A673 (cell line): ENCODE measurements around the gene DNM2. TPM values are rescaled to one million over a fixed set of nuclear protein-coding genes. Genes with fewer than 3 reads are reported as not detected.

ENCODE experiments used
- BruUV-seq: library from RNA; stranded (reverse); fragments of 400-500 nt; replicated peaks from 2 replicates; lab custom pipeline; 2021; lab: Mats Ljungman, UMichigan
- CTCF ChIA-PET: fragments of 300-600 bp; sonication (Branson Sonifier 250); formaldehyde crosslinking; loops from one replicate; lab custom pipeline; 2022; ENCODE audit warnings: antibody characterized with exemption; lab: Charles Lee
- POLR2A ChIA-PET: fragments of 300-600 bp; sonication (Branson Sonifier 250); formaldehyde crosslinking; loops from one replicate; lab custom pipeline; 2022; ENCODE audit warnings: antibody characterized with exemption; ENCODE audit not compliant: low non-redundant PET; lab: Charles Lee
- DNase-seq: peaks from one replicate; pipeline ENCODE4 v3.0.0-alpha.2; 2015; ENCODE audit warnings: low spot score
- H3K27ac ChIP-seq: fragments of 200-600 bp; sonication (generic); 2 replicates; pipeline ENCODE4 v1.5.1; 2016; ENCODE audit warnings: mixed run types, low read depth, mild to moderate bottlenecking, mixed read lengths, antibody characterized with exemption, low read length; ENCODE audit not compliant: poor library complexity, severe bottlenecking
- H3K27me3 ChIP-seq: fragments of 200-600 bp; sonication (generic); replicated peaks from 2 replicates; pipeline ENCODE4 v1.6.1; 2017; ENCODE audit warnings: mixed run types, low read depth, mild to moderate bottlenecking, mixed read lengths, antibody characterized with exemption, low read length; ENCODE audit not compliant: insufficient read depth, poor library complexity
- H3K36me3 ChIP-seq: fragments of 200-600 bp; sonication (generic); 2 replicates; pipeline ENCODE4 v1.6.1; 2016; ENCODE audit warnings: mixed run types, mild to moderate bottlenecking, mixed read lengths, antibody characterized with exemption, low read length; ENCODE audit not compliant: insufficient read depth, poor library complexity, severe bottlenecking
- H3K4me1 ChIP-seq: fragments of 200-600 bp; sonication (generic); 2 replicates; pipeline ENCODE4 v1.6.1; 2017; ENCODE audit warnings: mixed run types, mild to moderate bottlenecking, mixed read lengths, antibody characterized with exemption, low read length; ENCODE audit not compliant: insufficient read depth, poor library complexity, severe bottlenecking
- H3K4me3 ChIP-seq: fragments of 200-600 bp; sonication (generic); 2 replicates; pipeline ENCODE4 v1.5.1; 2016; ENCODE audit warnings: low read depth, mixed run types, mild to moderate bottlenecking, mixed read lengths, low read length; ENCODE audit not compliant: poor library complexity, severe bottlenecking
- H3K9me3 ChIP-seq: fragments of 200-600 bp; sonication (generic); 2 replicates; pipeline ENCODE4 v1.6.1; 2016; ENCODE audit warnings: mixed run types, low read depth, mild to moderate bottlenecking, mixed read lengths, antibody characterized with exemption, low read length; ENCODE audit not compliant: poor library complexity, severe bottlenecking
- CTCF ChIP-seq: fragments of 300-800, 200-600 bp; sonication (generic); conservative IDR thresholded peaks from 2 replicates; pipeline ENCODE4 v1.5.1; 2017; ENCODE audit warnings: low read depth, mild to moderate bottlenecking, antibody characterized with exemption, low read length, moderate library complexity, mixed read lengths
- EZH2 ChIP-seq: fragments of 200-600 bp; sonication (generic); IDR thresholded peaks from 2 replicates; pipeline ENCODE4 v1.6.1; 2017; ENCODE audit warnings: borderline replicate concordance, low read depth, mild to moderate bottlenecking, mixed read lengths, antibody characterized with exemption, low read length; ENCODE audit not compliant: poor library complexity, severe bottlenecking
- intact Hi-C: fragments of 100-400 bp; cut with micrococcal nuclease; formaldehyde crosslinking; loops from one replicate; pipeline ENCODE4 v1.10.0; 2022; ENCODE audit not compliant: unreplicated experiment
- total RNA-seq: library from RNA; stranded (reverse); gene quantifications from 2 replicates; pipeline ENCODE4 v1.2.3, GENCODE V29; 2021

DNM2 gene
- total RNA-seq, 1 experiment from 2014 or later, result 143 TPM

- no peaks in the 10 kb centered on the region for H3K4me1 ChIP-seq
- CTCF ChIA-PET, result no interaction called here
- BruUV-seq, result no TSS peak
- peaks cover 88% of the 10 kb centered on the region for H3K36me3 ChIP-seq
- TF ChIP-seq EZH2 (no peak), CTCF (no peak)
- H3K27me3 ChIP-seq, result no peaks in the 10 kb centered on the region
- no peak overlapping the region for H3K27ac ChIP-seq
- no peak overlapping the region for H3K4me3 ChIP-seq
- no peak for DNase-seq
- H3K9me3 ChIP-seq, result no peaks in the 10 kb centered on the region
- intact Hi-C loops, result no loop called here
- POLR2A ChIA-PET, result no interaction called here
Measured at GRCh38 chr19:10678813-10679212, 39.1 kb upstream of the DNM2 start.

- Histone ChIP-seq H3K27ac (no peak overlapping the region), H3K27me3 (no peaks in the 10 kb centered on the region), H3K36me3 (peaks cover 94% of the 10 kb centered on the region), H3K9me3 (no peaks in the 10 kb centered on the region), H3K4me3 (no peak overlapping the region), H3K4me1 (no peaks in the 10 kb centered on the region)
- intact Hi-C loops, result no loop called here
- CTCF ChIA-PET, result interaction anchor here (0.6 kb wide), 1 partner anchor 18 kb away, joined by 3 read pairs; no protein-coding TSS in a partner anchor
- DNase-seq, result no peak
- POLR2A ChIA-PET, result no interaction called here
- TF ChIP-seq EZH2, result no peak
- TF ChIP-seq CTCF, result no peak
- BruUV-seq, result no TSS peak
Measured at GRCh38 chr19:10679743-10680142, 38.1 kb upstream of the DNM2 start.

- Histone ChIP-seq H3K4me1 (no peaks in the 10 kb centered on the region), H3K27ac (peak overlapping the region; percentile 21), H3K27me3 (no peaks in the 10 kb centered on the region), H3K4me3 (no peak overlapping the region), H3K36me3 (peaks cover 94% of the 10 kb centered on the region), H3K9me3 (no peaks in the 10 kb centered on the region)
- intact Hi-C loops, result no loop called here
- BruUV-seq, result no TSS peak
- ChIA-PET POLR2A (no interaction called here), CTCF (interaction anchor here (0.6 kb wide), 1 partner anchor 259 kb away, joined by 8 read pairs; no protein-coding TSS in a partner anchor)
- no peak for DNase-seq
- TF ChIP-seq CTCF (no peak), EZH2 (no peak)
Measured at GRCh38 chr19:10680545-10681135, 37.2 kb upstream of the DNM2 start.
